IPS-15b (cell line): ENCODE measurements around the gene NRN1.
A peak's percentile ranks its signal among the peaks of the same experiment; 100 is the strongest.

Experiments used
- H3K27me3 ChIP-seq: one replicate; pipeline ENCODE4 v1.6.1; 2013; ENCODE audit warnings: low read length; ENCODE audit not compliant: control insufficient read depth, insufficient read depth
- H3K36me3 ChIP-seq: one replicate; pipeline ENCODE4 v1.6.1; 2013; ENCODE audit warnings: low read length; ENCODE audit not compliant: control insufficient read depth, insufficient read depth
- H3K4me1 ChIP-seq: one replicate; pipeline ENCODE4 v1.6.1; 2013; ENCODE audit warnings: mild to moderate bottlenecking, low read length; ENCODE audit not compliant: control insufficient read depth, insufficient read depth
- H3K4me3 ChIP-seq: one replicate; pipeline ENCODE4 v1.5.1; 2013; ENCODE audit warnings: low read depth, low read length
- H3K9ac ChIP-seq: one replicate; pipeline ENCODE4 v1.6.1; 2013; ENCODE audit warnings: low read depth, mild to moderate bottlenecking, low read length
- H3K9me3 ChIP-seq: one replicate; pipeline ENCODE4 v1.6.1; 2013; ENCODE audit warnings: mild to moderate bottlenecking, low read length; ENCODE audit not compliant: control insufficient read depth, insufficient read depth

The NRN1 gene

GRCh38 chr6:6008089-6008647, 1.4 kb upstream of the NRN1 start:
- peaks cover 56% of the 10 kb centered on the region for H3K27me3 ChIP-seq
- H3K4me3 ChIP-seq, result peak overlapping the region; percentile 72
- no peaks in the 10 kb centered on the region for H3K36me3 ChIP-seq
- H3K9ac ChIP-seq, result no peak overlapping the region
- H3K4me1 ChIP-seq, result peaks cover 13% of the 10 kb centered on the region
- no peaks in the 10 kb centered on the region for H3K9me3 ChIP-seq

GRCh38 chr6:6007366-6008088, 802 bp upstream of the NRN1 start:
- Histone ChIP-seq H3K27me3 (peaks cover 63% of the 10 kb centered on the region), H3K4me1 (peaks cover 13% of the 10 kb centered on the region), H3K36me3 (no peaks in the 10 kb centered on the region), H3K9me3 (no peaks in the 10 kb centered on the region), H3K4me3 (peak overlapping the region; percentile 72), H3K9ac (no peak overlapping the region)

GRCh38 chr6:6006006-6006427, 708 bp downstream of the NRN1 start:
- H3K4me1 ChIP-seq, result peaks cover 20% of the 10 kb centered on the region
- H3K9ac ChIP-seq, result no peak overlapping the region
- H3K27me3 ChIP-seq, result peaks cover 75% of the 10 kb centered on the region
- peak overlapping the region; percentile 72 for H3K4me3 ChIP-seq
- no peaks in the 10 kb centered on the region for H3K36me3 ChIP-seq
- no peaks in the 10 kb centered on the region for H3K9me3 ChIP-seq

GRCh38 chr6:6005051-6006005, 1.4 kb downstream of the NRN1 start:
- H3K4me3 ChIP-seq, result peak overlapping the region; percentile 72
- H3K9me3 ChIP-seq, result no peaks in the 10 kb centered on the region
- H3K4me1 ChIP-seq, result peaks cover 23% of the 10 kb centered on the region
- peaks cover 82% of the 10 kb centered on the region for H3K27me3 ChIP-seq
- no peaks in the 10 kb centered on the region for H3K36me3 ChIP-seq
- no peak overlapping the region for H3K9ac ChIP-seq

- no peaks in the 10 kb centered on the region for H3K36me3 ChIP-seq
- peaks cover 83% of the 10 kb centered on the region for H3K27me3 ChIP-seq
- no peak overlapping the region for H3K9ac ChIP-seq
- peak overlapping the region; percentile 46 for H3K4me3 ChIP-seq
- H3K4me1 ChIP-seq, result peaks cover 25% of the 10 kb centered on the region
- no peaks in the 10 kb centered on the region for H3K9me3 ChIP-seq
Measured at GRCh38 chr6:6004390-6004995, 2.2 kb downstream of the NRN1 start.

- peaks cover 88% of the 10 kb centered on the region for H3K27me3 ChIP-seq
- H3K9me3 ChIP-seq, result no peaks in the 10 kb centered on the region
- peaks cover 25% of the 10 kb centered on the region for H3K4me1 ChIP-seq
- H3K36me3 ChIP-seq, result no peaks in the 10 kb centered on the region
- peak overlapping the region; percentile 46 for H3K4me3 ChIP-seq
- H3K9ac ChIP-seq, result no peak overlapping the region
Measured at GRCh38 chr6:6003621-6004366, 2.9 kb downstream of the NRN1 start.

- Histone ChIP-seq H3K27me3 (peaks cover 95% of the 10 kb centered on the region), H3K9ac (no peak overlapping the region), H3K9me3 (no peaks in the 10 kb centered on the region), H3K4me3 (peak overlapping the region; percentile 63), H3K36me3 (no peaks in the 10 kb centered on the region), H3K4me1 (peaks cover 24% of the 10 kb centered on the region)
Measured at GRCh38 chr6:6002848-6003620, 3.7 kb downstream of the NRN1 start.

GRCh38 chr6:6002005-6002847, 4.5 kb downstream of the NRN1 start:
- Histone ChIP-seq H3K4me3 (peak overlapping the region; percentile 63), H3K9me3 (no peaks in the 10 kb centered on the region), H3K4me1 (peaks cover 22% of the 10 kb centered on the region), H3K36me3 (no peaks in the 10 kb centered on the region), H3K27me3 (peaks cover 98% of the 10 kb centered on the region), H3K9ac (no peak overlapping the region)

GRCh38 chr6:6001443-6001842, 5.3 kb downstream of the NRN1 start:
- Histone ChIP-seq H3K9ac (no peak overlapping the region), H3K36me3 (no peaks in the 10 kb centered on the region), H3K9me3 (no peaks in the 10 kb centered on the region), H3K4me1 (peaks cover 22% of the 10 kb centered on the region), H3K4me3 (peak overlapping the region; percentile 63), H3K27me3 (peaks cover 99% of the 10 kb centered on the region)
